Measurements from ENCODE around the gene SSH3.

SSH3 gene

GRCh38 chr11:67302571-67303131, 679 bp upstream of the SSH3 start:
- Histone ChIP-seq H3K4me1 (ENCODE audit: insufficient read depth, low read length) (peaks cover 9% of the 10 kb centered on the region), H3K36me3 (ENCODE audit: insufficient read depth, low read depth, low read length) (0 out of 2 replicates have a peak, but pooled peaks cover 5% of the 10 kb centered on the region), H3K9ac (ENCODE audit: low read depth, low read length) (peak overlapping the region; percentile 60), H3K27ac (ENCODE audit: low read length) (no peak overlapping the region), H3K4me3 (ENCODE audit: low read length) (peak overlapping the region; percentile 72), H3K27me3 (ENCODE audit: insufficient read depth, low read length) (peaks cover 13% of the 10 kb centered on the region; the same call in 1 of the 2 replicates), H3K9me3 (ENCODE audit: insufficient read depth, low read depth, low read length) (no peaks in the 10 kb centered on the region)

DNA sequence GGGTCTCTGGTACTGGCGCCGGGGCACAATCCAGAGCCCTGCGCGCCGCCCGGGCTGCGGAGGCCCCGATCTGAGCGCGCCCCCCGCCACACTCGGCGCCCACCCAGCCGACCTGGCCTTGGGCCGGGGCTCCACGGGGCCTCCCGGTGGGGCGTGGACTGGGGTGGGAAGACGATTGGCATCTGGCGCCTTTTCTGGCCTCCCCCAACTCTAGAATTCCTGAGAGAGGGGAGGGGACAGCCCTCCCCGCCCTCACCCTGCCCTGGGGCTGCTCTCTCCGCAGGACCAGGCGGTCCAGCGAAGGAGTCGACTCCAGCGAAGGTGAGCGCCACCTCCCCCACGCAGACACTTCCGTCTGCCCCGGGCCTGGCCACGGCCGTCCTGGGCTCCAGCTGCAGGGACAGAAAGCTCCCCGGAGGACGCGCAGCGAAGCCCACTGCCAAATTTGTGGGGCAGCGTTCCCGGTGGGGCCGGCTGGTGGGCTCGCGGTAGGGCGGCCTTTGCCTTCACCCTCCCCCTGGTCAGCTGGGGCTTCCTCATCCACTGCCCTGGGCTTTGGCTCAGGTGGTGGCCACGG, 593 bp downstream of the SSH3 start:
- Histone ChIP-seq H3K9ac (ENCODE audit: low read depth, low read length) (peak overlapping the region; percentile 56), H3K4me1 (ENCODE audit: insufficient read depth, low read length) (peaks cover 9% of the 10 kb centered on the region), H3K36me3 (ENCODE audit: insufficient read depth, low read depth, low read length) (0 out of 2 replicates have a peak, but pooled peaks cover 5% of the 10 kb centered on the region), H3K27me3 (ENCODE audit: insufficient read depth, low read length) (peaks cover 13% of the 10 kb centered on the region; the same call in 1 of the 2 replicates), H3K27ac (ENCODE audit: low read length) (no peak overlapping the region), H3K4me3 (ENCODE audit: low read length) (peak overlapping the region; percentile 72), H3K9me3 (ENCODE audit: insufficient read depth, low read depth, low read length) (no peaks in the 10 kb centered on the region)

GRCh38 chr11:67304511-67305113, 1.3 kb downstream of the SSH3 start:
- Histone ChIP-seq H3K9me3 (ENCODE audit: insufficient read depth, low read depth, low read length) (no peaks in the 10 kb centered on the region), H3K27me3 (ENCODE audit: insufficient read depth, low read length) (peaks cover 13% of the 10 kb centered on the region; the same call in 1 of the 2 replicates), H3K27ac (ENCODE audit: low read length) (no peak overlapping the region), H3K4me3 (ENCODE audit: low read length) (peak overlapping the region; percentile 72), H3K9ac (ENCODE audit: low read depth, low read length) (peak overlapping the region; percentile 56), H3K36me3 (ENCODE audit: insufficient read depth, low read depth, low read length) (0 out of 2 replicates have a peak, but pooled peaks cover 5% of the 10 kb centered on the region), H3K4me1 (ENCODE audit: insufficient read depth, low read length) (peaks cover 9% of the 10 kb centered on the region)

DNA sequence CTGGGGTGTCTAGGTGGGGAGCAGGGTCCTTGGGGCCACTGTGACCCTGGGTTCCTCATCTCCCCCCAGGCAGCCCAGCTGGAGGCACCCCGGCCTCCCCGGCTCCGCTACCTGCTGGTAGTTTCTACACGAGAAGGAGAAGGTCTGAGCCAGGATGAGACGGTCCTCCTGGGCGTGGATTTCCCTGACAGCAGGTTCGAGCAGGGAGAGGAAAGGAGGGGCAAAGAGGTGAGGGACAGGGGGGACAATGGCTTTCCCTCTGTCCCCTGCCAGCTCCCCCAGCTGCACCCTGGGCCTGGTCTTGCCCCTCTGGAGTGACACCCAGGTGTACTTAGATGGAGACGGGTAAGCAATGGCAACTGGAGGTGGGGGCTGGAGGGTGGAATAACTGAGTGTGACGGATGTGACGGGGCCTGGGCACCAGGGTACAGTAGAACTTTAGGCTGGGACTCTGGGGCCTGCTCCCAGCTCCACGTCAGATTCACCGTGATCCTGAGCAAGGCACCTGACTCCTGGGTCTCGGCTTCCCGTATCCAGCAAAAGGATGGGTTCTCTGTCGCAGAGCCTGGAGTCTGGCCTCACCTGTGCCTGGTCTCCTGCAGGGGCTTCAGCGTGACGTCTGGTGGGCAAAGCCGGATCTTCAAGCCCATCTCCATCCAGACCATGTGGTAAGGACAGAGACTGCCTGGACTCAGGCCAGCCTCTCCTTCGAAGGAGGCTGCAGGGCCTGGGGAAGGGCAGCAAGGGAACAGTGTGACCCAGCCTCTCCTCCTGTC, 3.6 kb downstream of the SSH3 start:
- H3K27ac ChIP-seq (ENCODE audit: low read length), result no peak overlapping the region
- H3K9ac ChIP-seq (ENCODE audit: low read depth, low read length), result no peak overlapping the region
- no peak overlapping the region for H3K4me3 ChIP-seq (ENCODE audit: low read length)
- H3K4me1 ChIP-seq (ENCODE audit: insufficient read depth, low read length), result peaks cover 4% of the 10 kb centered on the region
- H3K27me3 ChIP-seq (ENCODE audit: insufficient read depth, low read length), result peaks cover 13% of the 10 kb centered on the region; the same call in 1 of the 2 replicates
- H3K9me3 ChIP-seq (ENCODE audit: insufficient read depth, low read depth, low read length), result no peaks in the 10 kb centered on the region
- H3K36me3 ChIP-seq (ENCODE audit: insufficient read depth, low read depth, low read length), result no peaks in the 10 kb centered on the region

- no peak overlapping the region for H3K4me3 ChIP-seq (ENCODE audit: low read length)
- H3K9ac ChIP-seq (ENCODE audit: low read depth, low read length), result no peak overlapping the region
- H3K36me3 ChIP-seq (ENCODE audit: insufficient read depth, low read depth, low read length), result no peaks in the 10 kb centered on the region
- H3K27me3 ChIP-seq (ENCODE audit: insufficient read depth, low read length), result peaks cover 13% of the 10 kb centered on the region; the same call in 1 of the 2 replicates
- no peak overlapping the region for H3K27ac ChIP-seq (ENCODE audit: low read length)
- no peaks in the 10 kb centered on the region for H3K9me3 ChIP-seq (ENCODE audit: insufficient read depth, low read depth, low read length)
- peaks cover 4% of the 10 kb centered on the region for H3K4me1 ChIP-seq (ENCODE audit: insufficient read depth, low read length)
These were observed 4.2 kb downstream of the SSH3 start for GRCh38 chr11:67307545-67308001.

DNA sequence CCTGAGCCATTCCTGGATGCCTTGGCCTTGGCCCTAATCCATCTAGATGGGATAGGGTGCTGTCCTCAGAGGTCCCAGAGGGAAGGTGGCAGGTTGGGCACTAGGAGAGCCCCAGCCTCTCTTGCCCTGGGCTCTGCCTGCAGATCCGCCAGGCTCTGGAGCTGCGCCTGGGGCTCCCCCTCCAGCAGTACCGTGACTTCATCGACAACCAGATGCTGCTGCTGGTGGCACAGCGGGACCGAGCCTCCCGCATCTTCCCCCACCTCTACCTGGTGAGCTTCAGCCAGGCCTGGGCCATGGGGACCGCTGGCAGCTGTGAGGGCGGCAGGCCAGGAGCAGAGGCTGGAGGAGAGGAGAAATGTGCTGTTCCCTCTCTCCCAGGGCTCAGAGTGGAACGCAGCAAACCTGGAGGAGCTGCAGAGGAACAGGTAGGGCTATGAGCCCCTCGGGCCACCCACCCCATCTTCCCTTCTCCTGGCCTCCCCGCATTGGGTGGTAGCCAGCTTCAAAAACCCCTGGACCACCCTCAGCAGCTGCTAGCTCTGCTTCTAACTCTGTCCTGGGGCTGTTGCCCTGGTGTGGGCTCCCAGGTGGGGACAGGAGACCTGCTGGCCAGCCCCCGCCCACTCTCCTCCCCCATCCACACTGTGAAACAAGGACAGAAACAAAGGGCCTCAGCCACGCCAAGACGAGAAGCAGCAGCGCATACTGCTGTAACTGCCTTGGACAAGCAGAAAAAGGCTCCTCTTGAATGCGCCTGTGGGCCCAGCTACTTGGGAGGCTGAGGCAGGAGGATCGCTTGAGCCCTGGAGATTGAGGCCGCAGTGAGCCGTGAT, 4.9 kb downstream of the SSH3 start:
- Histone ChIP-seq H3K36me3 (ENCODE audit: insufficient read depth, low read depth, low read length) (no peaks in the 10 kb centered on the region), H3K27ac (ENCODE audit: low read length) (no peak overlapping the region), H3K4me1 (ENCODE audit: insufficient read depth, low read length) (peaks cover 4% of the 10 kb centered on the region), H3K4me3 (ENCODE audit: low read length) (no peak overlapping the region), H3K27me3 (ENCODE audit: insufficient read depth, low read length) (peaks cover 13% of the 10 kb centered on the region; the same call in 1 of the 2 replicates), H3K9me3 (ENCODE audit: insufficient read depth, low read depth, low read length) (no peaks in the 10 kb centered on the region), H3K9ac (ENCODE audit: low read depth, low read length) (no peak overlapping the region)

- Histone ChIP-seq H3K9ac (ENCODE audit: low read depth, low read length) (no peak overlapping the region), H3K27me3 (ENCODE audit: insufficient read depth, low read length) (peaks cover 8% of the 10 kb centered on the region; the same call in 1 of the 2 replicates), H3K27ac (ENCODE audit: low read length) (no peak overlapping the region), H3K36me3 (ENCODE audit: insufficient read depth, low read depth, low read length) (no peaks in the 10 kb centered on the region), H3K4me3 (ENCODE audit: low read length) (no peak overlapping the region), H3K9me3 (ENCODE audit: insufficient read depth, low read depth, low read length) (no peaks in the 10 kb centered on the region), H3K4me1 (ENCODE audit: insufficient read depth, low read length) (peaks cover 3% of the 10 kb centered on the region)
These were observed 5.8 kb downstream of the SSH3 start for GRCh38 chr11:67309166-67309565.

DNA sequence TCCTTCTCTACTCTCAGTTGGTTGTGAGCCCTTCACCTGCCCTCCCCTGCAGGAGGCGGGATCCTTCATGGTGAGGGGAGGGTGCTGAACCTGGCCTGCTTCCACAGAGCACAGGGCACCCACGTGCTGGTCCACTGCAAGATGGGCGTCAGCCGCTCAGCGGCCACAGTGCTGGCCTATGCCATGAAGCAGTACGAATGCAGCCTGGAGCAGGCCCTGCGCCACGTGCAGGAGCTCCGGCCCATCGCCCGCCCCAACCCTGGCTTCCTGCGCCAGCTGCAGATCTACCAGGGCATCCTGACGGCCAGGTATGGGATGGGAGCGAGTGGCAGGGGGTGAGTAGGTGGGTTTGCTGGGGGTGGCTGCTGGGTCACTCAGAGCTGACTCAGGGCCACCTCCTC, 6.3 kb downstream of the SSH3 start:
- Histone ChIP-seq H3K4me1 (ENCODE audit: insufficient read depth, low read length) (no peaks in the 10 kb centered on the region), H3K27ac (ENCODE audit: low read length) (no peak overlapping the region), H3K36me3 (ENCODE audit: insufficient read depth, low read depth, low read length) (no peaks in the 10 kb centered on the region), H3K27me3 (ENCODE audit: insufficient read depth, low read length) (peaks cover 3% of the 10 kb centered on the region; the same call in 1 of the 2 replicates), H3K9ac (ENCODE audit: low read depth, low read length) (no peak overlapping the region), H3K4me3 (ENCODE audit: low read length) (no peak overlapping the region), H3K9me3 (ENCODE audit: insufficient read depth, low read depth, low read length) (no peaks in the 10 kb centered on the region)

DNA sequence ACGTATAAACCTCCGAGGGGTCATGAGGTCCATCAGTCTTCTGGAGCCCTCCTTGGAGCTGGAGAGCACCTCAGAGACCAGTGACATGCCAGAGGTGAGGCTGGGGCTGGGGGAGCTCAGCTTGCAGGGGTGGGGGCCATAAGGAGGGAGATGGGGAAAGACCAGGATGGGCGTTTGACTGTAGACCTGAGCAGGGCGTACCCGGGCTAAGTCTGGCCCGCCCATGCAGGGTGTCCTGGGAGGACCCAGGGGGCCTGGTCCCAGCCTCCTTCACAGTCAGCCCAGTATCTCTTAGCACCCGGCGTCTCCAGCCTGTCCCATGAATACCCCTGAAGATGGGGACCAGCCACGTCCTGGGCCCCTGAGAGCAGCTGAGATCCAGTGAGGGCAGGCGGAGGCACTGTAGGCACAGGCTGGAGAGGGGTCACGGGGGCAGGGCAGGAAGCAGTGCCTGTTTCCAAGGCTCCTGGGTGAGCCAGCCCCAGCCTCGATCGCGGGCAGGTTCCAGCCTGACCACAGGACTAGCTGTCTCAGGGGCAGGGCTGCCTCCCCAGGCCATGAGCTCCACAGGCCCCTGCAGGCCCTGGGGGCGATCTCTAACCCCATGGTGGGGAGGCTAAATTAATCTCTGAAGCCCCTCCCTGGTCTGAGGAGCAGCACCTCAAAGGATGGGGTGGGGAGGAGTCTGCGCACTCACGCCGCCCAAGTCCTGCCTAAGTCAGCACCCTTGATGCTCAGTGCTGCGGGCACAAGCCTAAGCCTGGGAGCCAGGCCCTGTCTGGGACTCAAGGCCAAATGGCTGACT, 7.1 kb downstream of the SSH3 start:
- no peak overlapping the region for H3K27ac ChIP-seq (ENCODE audit: low read length)
- no peaks in the 10 kb centered on the region for H3K9me3 ChIP-seq (ENCODE audit: insufficient read depth, low read depth, low read length)
- no peaks in the 10 kb centered on the region for H3K4me1 ChIP-seq (ENCODE audit: insufficient read depth, low read length)
- H3K4me3 ChIP-seq (ENCODE audit: low read length), result no peak overlapping the region
- no peaks in the 10 kb centered on the region for H3K36me3 ChIP-seq (ENCODE audit: insufficient read depth, low read depth, low read length)
- H3K27me3 ChIP-seq (ENCODE audit: insufficient read depth, low read length), result no peaks in the 10 kb centered on the region
- no peak overlapping the region for H3K9ac ChIP-seq (ENCODE audit: low read depth, low read length)

GRCh38 chr11:67311051-67311555, 7.8 kb downstream of the SSH3 start:
- Histone ChIP-seq H3K27me3 (ENCODE audit: insufficient read depth, low read length) (no peaks in the 10 kb centered on the region), H3K4me3 (ENCODE audit: low read length) (no peak overlapping the region), H3K4me1 (ENCODE audit: insufficient read depth, low read length) (no peaks in the 10 kb centered on the region), H3K9me3 (ENCODE audit: insufficient read depth, low read depth, low read length) (no peaks in the 10 kb centered on the region), H3K27ac (ENCODE audit: low read length) (no peak overlapping the region), H3K9ac (ENCODE audit: low read depth, low read length) (no peak overlapping the region), H3K36me3 (ENCODE audit: insufficient read depth, low read depth, low read length) (no peaks in the 10 kb centered on the region)

All from iPS-20b (cell line).